Forelimb muscle (tissue), 1 donor: ENCODE measurements around the gene PRKCH. TPM values are rescaled to one million over a fixed set of nuclear protein-coding genes. Genes with fewer than 3 reads are reported as not detected.

Experiments
- DNase-seq: peaks from one replicate; pipeline ENCODE4 v3.0.0-alpha.2; 2013; ENCODE audit warnings: low read depth
- polyA plus RNA-seq: library from polyadenylated mRNA; unstranded; fragments of 120-200 nt; gene quantifications from one replicate; pipeline ENCODE4 v1.2.1, GENCODE V29; 2013; ENCODE audit not compliant: insufficient read length

PRKCH gene
- polyA plus RNA-seq, 1 donor: 11.5 TPM

- no peak for DNase-seq
Measured at GRCh38 chr14:61563880-61564617, 242.7 kb downstream of the PRKCH start.

- DNase-seq: no peak
Measured at GRCh38 chr14:61564618-61565091, 243.3 kb downstream of the PRKCH start.

- DNase-seq: no peak
Measured at GRCh38 chr14:61565181-61565580, 243.8 kb downstream of the PRKCH start.

GRCh38 chr14:61565836-61566536 is 244.6 kb downstream of the PRKCH start:
- DNase-seq: no peak

- no peak for DNase-seq
Measured at GRCh38 chr14:61566537-61567225, 245.3 kb downstream of the PRKCH start.

- no peak for DNase-seq
Measured at GRCh38 chr14:61567838-61568571, 246.6 kb downstream of the PRKCH start.

- DNase-seq: no peak
Measured at GRCh38 chr14:61568572-61569011, 247.2 kb downstream of the PRKCH start.

GRCh38 chr14:61569308-61569707 is 247.9 kb downstream of the PRKCH start:
- DNase-seq: no peak

GRCh38 chr14:61569812-61570548 is 248.6 kb downstream of the PRKCH start:
- DNase-seq: no peak

GRCh38 chr14:61570549-61571290 is 249.3 kb downstream of the PRKCH start:
- DNase-seq: no peak

- no peak for DNase-seq
Measured at GRCh38 chr14:61571917-61572316, 250.5 kb downstream of the PRKCH start.

GRCh38 chr14:61573321-61573720 is 251.9 kb downstream of the PRKCH start:
- no peak for DNase-seq

GRCh38 chr14:61573748-61574513 is 252.6 kb downstream of the PRKCH start:
- no peak for DNase-seq

- no peak for DNase-seq
Measured at GRCh38 chr14:61574514-61574807, 253.1 kb downstream of the PRKCH start.

- no peak for DNase-seq
Measured at GRCh38 chr14:61575126-61575525, 253.7 kb downstream of the PRKCH start.

- no peak for DNase-seq
Measured at GRCh38 chr14:61575551-61576150, 254.3 kb downstream of the PRKCH start.

GRCh38 chr14:61577506-61577931 is 256.1 kb downstream of the PRKCH start:
- DNase-seq: no peak

GRCh38 chr14:61578745-61579144 is 257.4 kb downstream of the PRKCH start:
- DNase-seq: no peak

GRCh38 chr14:61581340-61581739 is 260.0 kb downstream of the PRKCH start:
- no peak for DNase-seq
